SK-N-DZ (cell line): ENCODE data around the gene FFAR3. TPM values are rescaled to one million over a fixed set of nuclear protein-coding genes. Genes with fewer than 3 reads are reported as not detected.
A peak's percentile ranks its signal among the peaks of the same experiment; 100 is the strongest.

ENCODE experiments used
- DNase-seq: peaks from one replicate; pipeline ENCODE4 v3.0.0-alpha.2; 2015; ENCODE audit warnings: low spot score
- polyA plus RNA-seq, 2 experiments: library from polyadenylated mRNA; depleted of rRNA; stranded (reverse); fragments of >200 nt; gene quantifications; 2 replicates each; pipeline ENCODE4 v1.2.3, GENCODE V29; 2014

Gene FFAR3, protein sequence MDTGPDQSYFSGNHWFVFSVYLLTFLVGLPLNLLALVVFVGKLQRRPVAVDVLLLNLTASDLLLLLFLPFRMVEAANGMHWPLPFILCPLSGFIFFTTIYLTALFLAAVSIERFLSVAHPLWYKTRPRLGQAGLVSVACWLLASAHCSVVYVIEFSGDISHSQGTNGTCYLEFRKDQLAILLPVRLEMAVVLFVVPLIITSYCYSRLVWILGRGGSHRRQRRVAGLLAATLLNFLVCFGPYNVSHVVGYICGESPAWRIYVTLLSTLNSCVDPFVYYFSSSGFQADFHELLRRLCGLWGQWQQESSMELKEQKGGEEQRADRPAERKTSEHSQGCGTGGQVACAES
- not detected in 2 replicates for polyA plus RNA-seq (2014; cell fraction: cytosol; rRNA removed)
- not detected in 2 replicates for polyA plus RNA-seq (2014; cell fraction: nucleus; rRNA removed)

DNA sequence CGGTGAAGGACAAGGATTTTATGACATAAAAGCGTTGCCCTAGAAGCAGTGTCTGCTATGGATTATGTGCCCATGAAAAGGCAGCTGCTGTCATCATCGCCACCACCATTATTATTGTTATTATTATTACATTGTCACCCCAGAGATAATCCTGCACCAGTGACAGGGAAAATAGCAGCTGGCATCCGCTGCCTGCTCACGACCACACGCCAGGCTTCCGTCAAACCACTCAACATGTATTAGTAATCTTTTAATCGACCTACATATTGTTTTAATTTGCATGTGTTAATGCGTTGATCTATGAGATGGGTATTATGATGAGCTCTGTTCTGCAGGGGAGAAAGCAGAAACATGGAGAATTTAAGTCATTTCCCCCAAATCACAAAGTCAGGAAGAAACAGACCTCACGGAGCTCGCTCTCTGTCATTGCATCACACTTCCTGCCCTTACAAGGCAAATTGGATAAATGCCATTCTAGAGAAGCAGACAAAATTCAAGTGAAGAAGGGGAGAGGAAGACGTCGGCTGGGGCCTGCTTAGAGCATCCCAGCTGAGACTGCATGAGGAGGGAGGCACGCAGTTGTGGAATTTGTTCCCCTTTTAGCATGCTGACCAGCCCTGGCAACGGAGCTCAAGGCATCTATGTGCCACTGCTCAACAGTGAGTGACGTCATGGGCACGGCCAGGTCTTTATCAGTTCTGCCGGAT lies at the start of gene FFAR3:
Gene FFAR3 (plus strand): TSS at position 594 of the 707 bp plus-strand sequence. CDS start 431 bp downstream, outside the sequence.
- no peak for DNase-seq

DNA sequence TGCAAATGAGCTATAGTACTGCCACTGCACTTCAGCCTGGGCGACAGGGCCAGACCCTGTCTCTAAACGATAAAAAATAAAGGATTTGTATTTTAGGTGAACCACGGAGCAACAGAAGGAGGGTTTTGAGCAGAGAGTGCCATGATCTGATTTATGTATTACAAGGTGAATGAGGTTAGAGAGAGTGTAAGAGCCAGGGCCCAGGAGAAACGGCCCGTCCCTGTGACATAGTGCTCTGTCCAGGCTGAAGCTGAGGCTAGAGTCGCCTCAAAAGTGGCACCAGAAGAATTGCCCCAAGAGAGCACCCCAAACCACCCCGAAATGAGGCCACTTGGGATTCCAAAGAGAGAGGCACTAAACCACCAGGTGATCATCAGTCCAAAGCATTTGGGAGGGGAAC lies 49.4 kb upstream of the FFAR3 start:
- DNase-seq: no peak

DNA sequence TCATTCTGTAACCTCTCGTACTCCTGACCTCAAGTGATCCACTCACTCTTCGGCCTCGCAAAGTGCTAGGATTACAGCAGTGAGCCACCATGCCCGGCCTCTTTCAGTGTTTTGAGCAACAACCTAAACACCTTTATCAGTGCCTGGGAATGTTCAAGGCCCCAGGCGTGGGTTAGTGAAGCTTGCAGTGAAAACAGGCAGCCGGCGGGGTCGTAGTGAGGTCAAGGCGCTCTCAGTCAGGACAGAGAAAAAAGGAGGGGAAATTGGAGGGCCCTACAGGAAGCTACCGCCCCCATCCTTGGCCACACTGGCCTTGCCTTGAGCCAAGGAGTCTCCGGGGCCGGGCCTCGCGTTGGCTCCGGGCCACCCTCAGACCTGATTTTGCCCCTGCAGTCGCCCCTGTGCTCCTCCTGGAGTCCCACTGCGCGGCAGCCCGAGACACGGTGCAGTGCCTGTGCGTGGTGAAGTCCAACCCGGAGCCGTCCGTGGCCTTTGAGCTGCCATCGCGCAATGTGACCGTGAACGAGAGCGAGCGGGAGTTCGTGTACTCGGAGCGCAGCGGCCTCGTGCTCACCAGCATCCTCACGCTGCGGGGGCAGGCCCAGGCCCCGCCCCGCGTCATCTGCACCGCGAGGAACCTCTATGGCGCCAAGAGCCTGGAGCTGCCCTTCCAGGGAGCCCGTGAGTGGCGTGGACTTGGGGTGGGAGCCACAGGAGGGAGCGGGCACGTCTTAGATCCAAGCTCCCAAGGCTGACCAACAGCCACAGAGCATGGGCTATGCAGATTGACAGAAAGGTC lies 48.6 kb upstream of the FFAR3 start:
- DNase-seq: peak; percentile 22

DNA sequence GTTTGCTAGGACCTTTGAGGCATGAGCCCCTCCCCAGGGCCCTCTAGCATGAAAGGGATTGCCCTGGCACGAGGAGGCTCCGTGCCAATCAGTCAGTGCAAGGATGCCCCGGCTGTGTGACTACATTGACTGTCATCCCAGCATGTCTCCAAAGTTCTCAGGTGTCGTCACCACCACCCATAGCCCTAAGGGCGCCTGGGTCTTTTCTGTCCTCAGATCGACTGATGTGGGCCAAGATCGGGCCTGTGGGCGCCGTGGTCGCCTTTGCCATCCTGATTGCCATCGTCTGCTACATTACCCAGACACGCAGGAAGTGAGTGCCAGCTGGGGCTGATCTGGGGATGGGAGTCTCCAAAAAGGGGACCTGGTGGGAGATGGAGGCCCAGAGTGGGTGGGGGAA lies 47.9 kb upstream of the FFAR3 start:
- DNase-seq: no peak

DNA sequence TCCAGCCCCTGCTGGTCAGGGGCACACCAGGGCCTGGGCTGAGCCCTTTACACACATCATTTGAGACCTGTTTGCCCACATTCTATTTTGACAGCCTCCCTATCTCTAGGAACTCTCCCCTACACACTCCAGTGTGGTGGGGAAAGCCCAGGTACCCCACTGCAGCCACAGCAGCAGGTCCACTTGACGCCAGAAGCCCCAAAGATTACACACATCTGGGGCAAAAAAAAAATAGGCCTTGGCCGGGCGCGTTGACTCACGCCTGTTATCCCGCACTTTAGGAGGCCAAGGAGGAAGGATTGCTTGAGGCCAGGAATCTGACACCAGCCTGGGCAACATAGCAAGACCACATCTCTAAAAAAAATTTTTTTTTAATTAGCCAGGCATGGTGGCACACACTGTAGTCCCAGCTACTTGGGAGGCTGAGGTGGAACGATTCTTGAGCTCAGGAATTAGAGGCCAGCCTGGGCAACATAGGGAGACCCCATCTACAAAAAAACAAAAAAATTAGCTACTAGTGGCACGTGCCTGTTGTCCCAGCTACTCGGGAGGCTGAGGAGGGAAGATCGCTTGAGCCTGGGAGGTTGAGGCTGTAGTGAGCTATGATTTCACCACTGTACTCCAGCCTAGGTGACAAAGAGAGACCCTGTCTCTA lies 47.3 kb upstream of the FFAR3 start:
- no peak for DNase-seq

DNA sequence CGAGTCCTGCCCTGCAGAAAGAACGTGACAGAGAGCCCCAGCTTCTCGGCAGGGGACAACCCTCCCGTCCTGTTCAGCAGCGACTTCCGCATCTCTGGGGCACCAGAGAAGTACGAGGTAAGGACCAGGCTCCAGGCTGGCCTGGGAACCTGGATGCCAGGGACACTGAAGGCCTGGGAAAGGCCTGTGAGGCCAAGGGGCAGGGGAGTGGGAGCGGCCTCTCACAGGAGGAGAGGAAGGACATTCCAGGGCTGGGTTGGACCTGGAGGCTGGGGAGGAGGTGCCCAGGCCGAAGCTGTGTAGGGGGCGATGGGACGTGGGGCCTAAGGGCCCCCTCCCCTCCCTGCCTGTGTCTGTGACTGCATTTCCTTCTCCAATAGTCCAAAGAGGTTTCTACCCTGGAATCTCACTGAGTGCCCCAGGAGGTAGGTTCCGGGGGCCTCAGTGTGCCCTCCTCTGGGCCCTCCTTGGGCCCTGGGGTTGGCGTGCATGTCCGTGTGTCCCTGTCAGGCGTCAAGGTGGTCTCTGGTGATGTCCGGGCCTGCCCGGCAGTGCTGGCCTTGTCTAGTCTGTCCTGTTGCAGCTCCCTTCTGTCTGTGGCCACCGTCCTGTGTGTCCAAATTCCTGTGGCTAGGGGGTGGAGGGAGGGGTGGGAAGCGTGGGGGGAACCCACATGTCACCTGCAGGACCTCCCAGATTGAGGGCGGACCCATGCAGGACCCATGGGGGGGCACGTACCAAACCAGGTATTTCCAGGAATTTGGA lies 46.2 kb upstream of the FFAR3 start:
- DNase-seq: no peak

DNA sequence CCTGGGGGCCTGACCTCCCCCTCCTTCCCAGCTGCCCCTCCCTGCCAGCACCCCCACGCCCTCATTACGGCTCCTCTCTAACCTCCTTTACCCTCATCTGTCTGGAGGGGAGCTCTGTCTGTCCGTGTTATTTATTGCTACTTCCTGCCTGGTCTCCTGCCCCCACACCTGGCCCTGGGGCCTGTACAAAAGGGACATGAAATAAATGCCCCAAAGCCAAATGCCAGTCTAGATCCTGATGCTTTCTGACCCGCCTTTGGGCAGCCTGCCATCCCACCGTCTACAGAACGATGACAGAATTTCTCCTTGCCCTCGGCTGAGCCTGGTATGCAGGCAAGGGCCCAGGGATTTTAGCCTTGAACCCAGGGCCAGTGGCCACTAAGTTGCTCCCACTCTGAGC lies 44.7 kb upstream of the FFAR3 start:
- no peak for DNase-seq

DNA sequence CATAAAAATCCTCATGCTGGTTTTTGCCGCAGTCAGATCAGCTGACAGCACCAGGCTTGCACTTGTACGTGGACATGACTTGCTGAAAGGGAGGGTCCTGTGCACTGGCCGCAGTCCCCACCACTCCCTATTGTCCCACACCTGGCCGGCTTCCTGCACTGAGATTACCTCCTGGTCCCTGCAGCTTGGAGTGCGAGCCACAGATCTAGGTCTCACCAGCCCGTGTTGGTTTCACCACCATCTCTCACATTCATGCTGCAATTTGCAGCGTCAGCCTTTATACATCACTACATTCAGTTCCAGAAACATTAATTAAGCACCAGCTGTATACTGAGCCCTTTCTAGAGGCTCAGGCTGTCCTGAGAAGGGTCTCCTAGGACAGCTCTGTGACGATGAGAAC lies 44.2 kb upstream of the FFAR3 start:
- no peak for DNase-seq

DNA sequence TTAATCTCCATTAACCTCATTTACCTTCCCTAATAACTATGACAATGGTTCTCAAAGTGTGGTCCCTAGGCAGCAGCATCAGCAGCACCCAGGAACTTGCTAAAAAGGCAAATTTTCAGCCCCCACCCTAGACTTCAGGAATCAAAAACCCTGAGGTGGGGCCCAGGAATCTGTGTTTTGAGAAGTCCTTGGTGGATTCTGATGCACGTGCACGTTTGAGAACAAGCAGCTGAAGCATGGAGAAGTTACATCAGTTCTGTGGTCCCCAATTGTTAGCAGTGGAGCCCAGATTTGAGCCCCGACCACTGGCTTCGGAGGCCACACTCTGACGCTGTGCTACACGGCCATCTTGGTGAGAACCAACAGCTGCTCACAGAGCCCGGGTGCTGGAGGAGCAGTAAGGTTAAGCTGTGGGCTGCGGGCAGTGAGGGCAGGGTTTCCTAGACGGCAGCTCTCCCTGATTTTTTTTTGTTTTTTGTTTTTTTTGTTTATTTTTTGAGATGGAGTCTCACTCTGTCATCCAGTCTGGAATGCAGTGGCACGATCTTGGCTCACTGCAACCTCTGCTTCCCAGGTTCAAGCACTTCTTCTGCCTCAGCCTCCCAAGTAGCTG lies 43.3 kb upstream of the FFAR3 start:
- DNase-seq: no peak

DNA sequence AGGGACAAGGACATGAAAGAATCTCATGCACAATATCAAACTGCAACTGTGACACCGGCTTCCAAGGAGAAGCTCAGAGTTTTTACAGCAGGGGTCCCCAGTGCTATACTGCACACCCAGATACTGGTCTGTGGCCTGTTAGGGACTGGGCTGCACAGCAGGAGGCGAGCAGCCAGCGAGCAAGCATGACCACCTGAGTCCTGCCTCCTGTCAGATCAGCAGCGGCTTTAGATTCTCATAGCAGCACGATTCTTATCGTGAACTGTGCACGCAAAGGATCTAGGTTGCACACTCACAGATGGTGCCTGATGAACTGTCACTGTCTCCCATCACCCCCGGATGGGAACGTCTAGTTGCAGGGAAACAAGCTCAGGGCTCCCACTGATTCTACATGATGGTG lies 42.4 kb upstream of the FFAR3 start:
- peak; percentile 24 for DNase-seq

DNA sequence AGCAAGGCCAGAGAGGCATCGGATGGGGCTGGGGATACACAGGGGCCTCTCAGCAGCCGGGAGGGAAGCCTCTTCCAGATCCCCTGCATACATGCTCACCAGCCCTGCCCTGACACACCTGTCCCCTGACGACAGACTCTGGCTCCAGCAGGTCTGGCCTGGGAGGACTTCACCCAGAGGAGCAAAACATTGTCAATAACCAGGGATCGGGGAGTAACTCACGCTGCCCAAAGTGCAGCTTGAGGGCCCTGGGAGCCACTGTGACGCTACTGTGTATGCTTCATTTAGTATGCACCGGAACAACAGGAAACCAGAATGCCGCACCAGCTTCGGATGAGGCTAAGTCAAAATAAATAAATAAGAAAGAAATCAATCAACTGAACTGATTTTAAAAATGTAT lies 41.7 kb upstream of the FFAR3 start:
- no peak for DNase-seq

DNA sequence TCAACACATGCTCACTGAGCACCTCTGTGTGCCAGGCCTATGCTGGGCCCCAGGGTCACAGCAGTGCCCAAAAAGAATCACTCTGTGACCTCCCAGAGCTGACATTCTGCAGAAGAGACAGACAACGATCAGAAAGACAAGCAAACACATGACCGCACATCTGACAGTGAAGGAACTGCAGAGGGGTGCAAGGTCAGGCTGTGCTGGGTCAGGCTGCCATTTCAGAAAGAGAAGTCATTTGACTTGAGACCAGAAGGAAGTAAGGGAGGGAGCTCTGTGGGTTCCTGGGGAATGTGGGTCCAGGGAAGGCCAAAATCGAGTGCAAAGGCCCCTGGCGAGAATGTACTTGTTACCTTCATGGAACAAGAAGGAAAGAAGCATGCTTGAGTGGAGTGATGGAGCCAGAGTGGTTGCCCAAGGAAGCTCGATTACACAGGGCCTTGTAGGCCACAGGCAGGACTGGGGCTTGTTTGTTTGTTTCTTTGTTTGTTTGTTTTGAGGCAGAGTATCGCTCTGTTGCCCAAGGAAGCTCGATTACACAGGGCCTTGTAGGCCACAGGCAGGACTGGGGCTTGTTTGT lies 40.7 kb upstream of the FFAR3 start:
- no peak for DNase-seq

DNA sequence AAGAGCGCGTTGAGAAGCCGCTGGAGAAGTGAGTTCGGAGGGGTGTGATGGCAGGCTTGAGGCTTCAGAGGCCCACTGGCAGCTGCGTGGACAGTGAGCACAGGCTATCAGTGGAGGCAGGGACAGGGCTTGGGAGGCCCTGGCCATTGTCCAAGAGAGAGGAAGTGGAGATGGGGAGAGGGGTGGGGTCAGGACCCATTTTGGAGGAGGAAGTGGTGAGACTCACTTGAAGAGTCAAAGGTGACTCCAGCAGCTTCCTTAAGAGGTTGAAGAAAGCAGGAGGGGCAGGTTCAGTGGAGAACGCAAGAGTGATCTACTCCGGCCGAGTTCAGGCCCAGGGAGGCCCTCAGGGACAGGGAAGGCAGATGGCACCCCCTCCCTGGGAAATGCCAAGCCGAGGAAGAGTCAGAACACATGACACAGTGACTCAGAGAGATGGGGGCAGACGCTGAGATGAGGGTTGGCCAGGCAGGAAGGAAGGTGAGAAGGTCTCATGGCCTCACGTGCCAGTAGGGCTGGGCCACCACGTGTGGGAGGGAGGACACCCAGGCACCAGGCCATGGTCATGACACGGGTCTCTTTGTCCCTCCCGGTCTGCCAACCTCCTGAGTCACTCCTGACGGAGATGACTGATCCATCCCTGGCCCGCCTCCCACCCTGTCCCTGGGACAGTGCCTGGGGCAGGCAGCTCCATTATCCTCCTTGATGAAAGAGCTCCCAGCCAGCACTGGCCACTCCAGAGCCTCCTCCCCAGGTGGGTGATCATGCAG lies 39.4 kb upstream of the FFAR3 start:
- no peak for DNase-seq

DNA sequence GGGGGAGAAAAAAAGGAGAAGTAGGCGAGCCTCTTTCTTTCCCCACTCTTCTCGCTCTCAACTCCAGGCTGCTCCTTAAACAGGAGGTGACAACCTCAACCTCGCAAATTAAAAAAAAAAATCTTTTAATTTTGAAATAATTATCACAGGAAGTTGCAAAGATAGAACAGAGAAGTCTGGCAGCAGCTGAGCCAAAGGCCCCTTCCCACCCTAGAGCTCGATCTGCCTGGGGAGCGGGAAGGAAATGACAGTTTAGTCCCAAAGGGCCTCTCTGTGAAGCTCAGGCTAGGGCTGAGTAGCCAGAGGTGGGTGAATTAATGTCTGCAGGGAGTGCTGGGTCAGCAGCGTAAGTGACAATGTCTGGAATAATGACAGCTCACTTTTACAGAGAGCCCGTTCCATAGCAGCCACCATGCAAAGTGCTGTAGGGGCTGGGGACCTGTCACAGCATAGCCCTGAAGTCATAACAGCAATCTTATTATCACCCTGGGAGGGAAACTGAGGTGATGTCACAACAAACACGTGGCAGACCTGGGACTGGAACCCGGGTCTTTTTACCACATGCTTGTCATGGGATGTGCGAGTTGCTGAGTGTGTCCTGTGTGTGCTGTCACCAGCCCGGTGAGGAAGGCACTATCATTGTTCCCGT lies 38.1 kb upstream of the FFAR3 start:
- no peak for DNase-seq

DNA sequence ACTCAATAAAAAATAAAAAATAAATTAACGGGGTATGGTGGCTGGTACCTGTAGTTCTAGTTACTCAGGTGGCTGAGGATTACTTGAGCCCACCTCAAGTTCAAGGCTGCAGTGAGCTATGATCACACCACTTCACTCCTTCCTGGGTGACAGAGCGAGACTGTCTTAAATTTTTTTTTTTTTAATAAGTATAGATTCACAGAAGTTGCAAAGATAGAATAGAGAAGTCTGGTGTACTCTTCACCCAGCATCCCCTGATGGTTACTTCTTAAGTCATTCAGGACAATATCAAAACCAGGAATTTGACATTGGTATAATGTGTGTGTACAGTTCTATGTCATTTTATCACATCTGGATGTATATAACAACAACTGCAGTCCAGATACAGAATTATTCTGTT lies 37.0 kb upstream of the FFAR3 start:
- DNase-seq: no peak

DNA sequence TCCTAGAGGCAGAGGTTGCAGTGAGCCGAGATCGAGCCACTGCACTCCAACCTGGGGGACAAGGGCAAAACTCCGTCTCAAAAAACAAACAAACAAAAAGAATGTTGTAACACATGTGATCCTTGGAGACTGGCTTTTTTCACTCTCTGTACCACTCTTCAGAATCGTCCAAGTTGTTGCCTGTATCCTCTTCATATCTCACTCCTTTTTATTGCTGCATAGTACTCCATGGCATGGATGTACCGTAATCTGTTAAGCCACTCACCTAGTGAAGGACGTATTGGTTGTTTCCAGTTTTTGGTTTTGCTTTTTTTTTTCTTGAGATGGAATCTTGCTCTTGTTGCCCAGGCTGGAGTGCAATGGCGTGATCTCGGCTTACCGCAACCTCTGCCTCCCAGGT lies 36.2 kb upstream of the FFAR3 start:
- no peak for DNase-seq

DNA sequence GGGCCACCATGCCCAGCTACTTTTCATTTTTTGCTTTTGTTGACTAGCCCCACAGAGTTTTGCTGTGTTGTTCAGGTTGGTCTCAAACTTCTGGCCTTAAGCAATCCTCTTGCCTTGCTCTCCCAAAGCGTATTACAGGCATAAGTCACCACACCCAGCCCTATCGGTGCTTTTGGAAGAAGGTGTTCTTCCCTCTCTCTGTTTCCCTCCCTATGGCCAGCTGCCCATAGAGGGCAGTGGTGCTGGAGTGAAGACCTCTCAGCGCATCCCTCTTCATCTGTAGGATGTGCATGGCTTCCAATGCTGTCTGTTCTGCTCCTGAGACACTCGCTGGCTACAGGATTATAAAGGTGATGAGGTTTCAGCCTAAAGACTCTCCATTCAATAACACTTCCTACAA lies 30.6 kb upstream of the FFAR3 start:
- no peak for DNase-seq

DNA sequence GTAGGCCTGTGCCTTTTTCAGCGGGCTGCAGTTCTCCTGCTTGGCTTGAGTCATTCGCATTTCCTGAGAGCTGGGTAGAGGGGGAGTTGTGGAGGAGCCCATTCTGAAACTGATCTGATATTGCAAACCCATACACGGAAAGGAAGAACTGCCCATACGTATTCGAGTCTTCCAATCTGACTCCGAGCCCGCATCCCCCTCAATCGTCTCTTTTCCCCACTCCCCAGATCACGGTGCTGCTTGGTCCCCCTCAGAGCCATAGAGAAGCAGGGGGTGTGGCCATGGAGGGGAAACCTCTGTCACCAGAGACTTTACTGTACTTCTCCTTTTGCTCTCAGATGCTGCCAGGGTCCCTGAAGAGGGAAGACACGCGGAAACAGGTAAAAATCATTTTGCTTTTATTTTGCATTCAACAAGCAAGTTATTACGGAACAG lies 29.4 kb upstream of the FFAR3 start, which contains the start of gene CD22:
Gene CD22 (plus strand): TSS at position 337 of the 435 bp plus-strand sequence. CDS start 2,854 bp downstream, outside the sequence.
- no peak for DNase-seq

DNA sequence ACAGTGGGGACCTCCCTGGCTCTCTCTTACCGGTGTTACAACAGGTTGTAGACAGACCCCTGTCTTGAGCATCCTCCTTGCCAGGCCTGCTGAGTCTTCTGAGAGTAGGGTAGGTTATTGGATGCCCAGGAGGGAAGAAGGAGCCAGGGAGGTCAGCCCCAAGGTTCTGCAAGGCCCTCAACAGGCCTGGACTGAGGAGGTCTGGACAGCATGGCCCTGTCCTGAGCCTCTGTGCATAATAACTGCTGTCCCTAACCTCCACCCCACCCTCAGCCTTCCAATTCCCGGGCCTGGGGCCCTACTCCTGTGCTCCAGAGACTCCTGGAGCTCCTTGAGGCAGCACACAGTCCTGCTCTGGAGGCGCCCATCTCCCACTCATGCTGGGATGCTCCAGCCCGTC lies 28.9 kb upstream of the FFAR3 start:
- no peak for DNase-seq
